Stimulated activated CD4-positive, alpha-beta T cell treated with anti-CD3 and anti-CD28 coated beads, Interleukin-12 subunit alpha, Interleukin-12 subunit beta, amount 100 ng/mL, for 48 hours (primary cell): ENCODE data around the gene ZNF821.
"Not testable (repeated sequence)": the region's sequence is repeated elsewhere in the genome, so short reads cannot be mapped to it uniquely, and the experiment has no call there.

Experiments
- DNase-seq, 3 donors: peaks; one replicate each; pipeline ENCODE4 v3.0.0-alpha.2; 2020; ENCODE audit warnings: low read depth in 2 of 3, low spot score in 1 of 3

ZNF821 gene

GRCh38 chr16:71863995-71864394 is 20.0 kb downstream of the ZNF821 start:
- DNase-seq, result no peak

GRCh38 chr16:71859762-71860521 is 24.0 kb downstream of the ZNF821 start:
- no peak for DNase-seq

- no peak for DNase-seq
These were observed 27.9 kb downstream of the ZNF821 start for GRCh38 chr16:71855937-71856662.

GRCh38 chr16:71854369-71854948 is 29.5 kb downstream of the ZNF821 start:
- DNase-seq, result no peak

GRCh38 chr16:71853413-71853812 is 30.6 kb downstream of the ZNF821 start:
- DNase-seq, result no peak

GRCh38 chr16:71852561-71852960 is 31.4 kb downstream of the ZNF821 start:
- DNase-seq, result no peak

- no peak for DNase-seq
These were observed 31.8 kb downstream of the ZNF821 start for GRCh38 chr16:71852158-71852557.

GRCh38 chr16:71851746-71852145 is 32.2 kb downstream of the ZNF821 start:
- DNase-seq, result no peak

GRCh38 chr16:71848622-71849021 is 35.4 kb downstream of the ZNF821 start:
- no peak for DNase-seq

- DNase-seq, result no peak
These were observed 36.9 kb downstream of the ZNF821 start for GRCh38 chr16:71847096-71847495.

GRCh38 chr16:71846431-71846830 is 37.6 kb downstream of the ZNF821 start:
- DNase-seq, result peak in 1 of 3 donors; percentile 15

GRCh38 chr16:71845639-71846430 is 38.1 kb downstream of the ZNF821 start, which contains the start of gene ATXN1L:
Gene ATXN1L (plus strand): TSS chr16:71845976. CDS start chr16:71849741, 3,765 bp downstream.
- peak; percentile 85 to 91 (median 87) for DNase-seq

GRCh38 chr16:71843572-71843971 is 40.4 kb downstream of the ZNF821 start:
- no peak for DNase-seq

- no peak for DNase-seq
These were observed 43.9 kb downstream of the ZNF821 start for GRCh38 chr16:71840052-71840451.

- DNase-seq, result no peak
These were observed 46.8 kb downstream of the ZNF821 start for GRCh38 chr16:71837150-71837549.

- no peak for DNase-seq
These were observed 49.7 kb downstream of the ZNF821 start for GRCh38 chr16:71834291-71834690.

GRCh38 chr16:71832112-71832511 is 51.9 kb downstream of the ZNF821 start:
- not testable (repeated sequence) for DNase-seq

GRCh38 chr16:71831698-71832097 is 52.3 kb downstream of the ZNF821 start:
- DNase-seq, result not testable (repeated sequence)

- DNase-seq, result no peak
These were observed 53.6 kb downstream of the ZNF821 start for GRCh38 chr16:71830359-71830758.

- DNase-seq, result no peak
These were observed 57.4 kb downstream of the ZNF821 start for GRCh38 chr16:71826533-71827017.

GRCh38 chr16:71817155-71817500 is 66.9 kb downstream of the ZNF821 start:
- not testable (repeated sequence) for DNase-seq
